Suprapubic skin (tissue), 4 donors: ENCODE measurements around the gene PTPRA. TPM values are rescaled to one million over a fixed set of nuclear protein-coding genes. Genes with fewer than 3 reads are reported as not detected.

Source experiments
- DNase-seq, 2 donors: peaks; one replicate each; pipeline ENCODE4 v3.0.0-alpha.2; 2019; ENCODE audit warnings: low spot score in 2 of 2
- H3K27ac ChIP-seq: fragments of 200-600 bp; sonication (generic); one replicate; pipeline ENCODE4 v1.5.1; 2019
- H3K27me3 ChIP-seq: fragments of 200-600 bp; sonication (generic); one replicate; pipeline ENCODE4 v1.5.1; 2019
- H3K36me3 ChIP-seq: fragments of 200-600 bp; sonication (generic); one replicate; pipeline ENCODE4 v1.5.1; 2019
- H3K4me1 ChIP-seq: fragments of 200-600 bp; sonication (generic); one replicate; pipeline ENCODE4 v1.5.1; 2019
- H3K4me3 ChIP-seq: fragments of 200-600 bp; sonication (generic); one replicate; pipeline ENCODE4 v1.5.1; 2019; ENCODE audit warnings: mild to moderate bottlenecking
- H3K9me3 ChIP-seq: fragments of 200-600 bp; sonication (generic); one replicate; pipeline ENCODE4 v1.5.1; 2019
- EP300 ChIP-seq: sonication (generic); formaldehyde crosslinking; IDR thresholded peaks from one replicate; pipeline ENCODE4 v1.6.1; 2017; ENCODE audit warnings: antibody characterized with exemption
- POLR2A ChIP-seq, 2 donors: fragments of 450-650 bp; IDR thresholded peaks; one replicate each; pipeline ENCODE4 v1.6.1; 2017; ENCODE audit warnings: antibody characterized with exemption in 2 of 2, mild to moderate bottlenecking in 2 of 2, moderate library complexity in 2 of 2
- POLR2AphosphoS5 ChIP-seq, 3 donors: sonication (generic); formaldehyde crosslinking; IDR thresholded peaks; one replicate each; pipeline ENCODE4 v1.6.1; 2017; ENCODE audit warnings: antibody characterized with exemption in 3 of 3
- WGBS: methylation state at CpG from one replicate; pipeline ENCODE4 v1.1.5; 2018; 5-methylcytosine and 5-hydroxymethylcytosine counted together
- total RNA-seq, 4 donors: library from RNA; depleted of rRNA; stranded (reverse); fragments of >200 nt; gene quantifications; one replicate each; pipeline ENCODE4 v1.1.0, GENCODE V29; 2016
- TF ChIP-seq, protein P1 (sequence below), 2 donors: fragments of 200-600 bp in 1 of 2; fragments of 450-650 bp in 1 of 2; sonication (generic) in 1 of 2; IDR thresholded peaks; one replicate each; pipeline ENCODE4 v1.5.1; 2016 to 2019; ENCODE audit warnings: antibody characterized with exemption in 2 of 2, mild to moderate bottlenecking in 1 of 2, moderate library complexity in 1 of 2

PTPRA gene
- total RNA-seq, 4 donors from 2014 or later, result 47.7 to 83.0 (median 73.4) TPM

DNA sequence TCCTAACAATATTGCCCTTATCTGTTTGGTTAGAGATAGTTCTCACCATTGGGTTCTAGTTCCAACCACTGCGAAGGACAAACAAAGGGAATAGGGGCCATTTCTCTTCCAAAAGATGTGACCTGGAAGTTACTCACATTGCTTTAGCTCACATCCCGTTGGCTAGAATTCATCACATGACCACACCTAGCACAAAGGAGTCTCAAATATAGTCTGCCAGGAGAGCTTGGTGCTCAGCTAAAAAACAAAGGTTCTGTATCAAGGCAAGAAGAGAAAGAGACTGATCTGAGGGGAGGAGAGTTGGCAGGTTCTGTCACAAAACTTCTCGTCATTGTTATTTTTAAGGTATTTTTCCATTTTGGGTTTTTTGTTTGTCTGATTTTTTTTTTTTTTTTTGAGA, 100.3 kb downstream of the PTPRA start:
- Histone ChIP-seq H3K4me1 (no peaks in the 10 kb centered on the region), H3K27ac (no peak overlapping the region), H3K9me3 (no peaks in the 10 kb centered on the region), H3K36me3 (peaks cover 16% of the 10 kb centered on the region), H3K4me3 (no peak overlapping the region), H3K27me3 (no peaks in the 10 kb centered on the region)
- DNase-seq, result no peak
- TF ChIP-seq, protein P1, sequence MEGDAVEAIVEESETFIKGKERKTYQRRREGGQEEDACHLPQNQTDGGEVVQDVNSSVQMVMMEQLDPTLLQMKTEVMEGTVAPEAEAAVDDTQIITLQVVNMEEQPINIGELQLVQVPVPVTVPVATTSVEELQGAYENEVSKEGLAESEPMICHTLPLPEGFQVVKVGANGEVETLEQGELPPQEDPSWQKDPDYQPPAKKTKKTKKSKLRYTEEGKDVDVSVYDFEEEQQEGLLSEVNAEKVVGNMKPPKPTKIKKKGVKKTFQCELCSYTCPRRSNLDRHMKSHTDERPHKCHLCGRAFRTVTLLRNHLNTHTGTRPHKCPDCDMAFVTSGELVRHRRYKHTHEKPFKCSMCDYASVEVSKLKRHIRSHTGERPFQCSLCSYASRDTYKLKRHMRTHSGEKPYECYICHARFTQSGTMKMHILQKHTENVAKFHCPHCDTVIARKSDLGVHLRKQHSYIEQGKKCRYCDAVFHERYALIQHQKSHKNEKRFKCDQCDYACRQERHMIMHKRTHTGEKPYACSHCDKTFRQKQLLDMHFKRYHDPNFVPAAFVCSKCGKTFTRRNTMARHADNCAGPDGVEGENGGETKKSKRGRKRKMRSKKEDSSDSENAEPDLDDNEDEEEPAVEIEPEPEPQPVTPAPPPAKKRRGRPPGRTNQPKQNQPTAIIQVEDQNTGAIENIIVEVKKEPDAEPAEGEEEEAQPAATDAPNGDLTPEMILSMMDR (IDR thresholded peaks at IDR 0.05), result no peak
- TF ChIP-seq EP300 (no peak), POLR2AphosphoS5 (IDR thresholded peaks at IDR 0.05) (no peak), POLR2A (IDR thresholded peaks at IDR 0.05) (no peak)
- WGBS, result 98% methylated on average over 3 of the region's 3 CpGs

DNA sequence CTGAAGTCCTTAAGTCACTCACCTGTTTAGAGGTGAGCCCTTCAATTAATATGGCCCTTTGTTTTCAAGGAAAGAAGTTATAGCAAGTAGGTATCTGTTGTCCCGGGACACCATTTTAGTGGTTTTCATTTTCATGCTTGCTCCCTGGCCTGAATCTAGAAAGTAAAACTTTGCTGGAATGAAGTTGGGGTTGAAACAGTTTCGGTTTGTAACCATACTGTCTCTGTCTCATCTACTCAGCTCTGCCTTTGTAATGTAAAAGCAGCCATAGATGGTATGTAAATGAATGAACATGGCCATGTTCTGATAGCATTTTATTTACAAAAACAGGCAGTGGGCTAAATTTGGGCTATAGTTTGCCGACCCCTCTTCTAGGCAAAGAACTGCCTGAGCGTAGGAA, 105.2 kb downstream of the PTPRA start:
- H3K27ac ChIP-seq, result no peak overlapping the region
- no peak overlapping the region for H3K4me3 ChIP-seq
- TF ChIP-seq POLR2AphosphoS5 (IDR thresholded peaks at IDR 0.05) (no peak), EP300 (no peak), POLR2A (IDR thresholded peaks at IDR 0.05) (no peak)
- TF ChIP-seq, protein P1 (IDR thresholded peaks at IDR 0.05), result no peak
- 84% methylated on average over 4 of the region's 4 CpGs for WGBS
- H3K36me3 ChIP-seq, result no peaks in the 10 kb centered on the region
- H3K4me1 ChIP-seq, result no peaks in the 10 kb centered on the region
- no peaks in the 10 kb centered on the region for H3K9me3 ChIP-seq
- DNase-seq, result no peak
- no peaks in the 10 kb centered on the region for H3K27me3 ChIP-seq

DNA sequence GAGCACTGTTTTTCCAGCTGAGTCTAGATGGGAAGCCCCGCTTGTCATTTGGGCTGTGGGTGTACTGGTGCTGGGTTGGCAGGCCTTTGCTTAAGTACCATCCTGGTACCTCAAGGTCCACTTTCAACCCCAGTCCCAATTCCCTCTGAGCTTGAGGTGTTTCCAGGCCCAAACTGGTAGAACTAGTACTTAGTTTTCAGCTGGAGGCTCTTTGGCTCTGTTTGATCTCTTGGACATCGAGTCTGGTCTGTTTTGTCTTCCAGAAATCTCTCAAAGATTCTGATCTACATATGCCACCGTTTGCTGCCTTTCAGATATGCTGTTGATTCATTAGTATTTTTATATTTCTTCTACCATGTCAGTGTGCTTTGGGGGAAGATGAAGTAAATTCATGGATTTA, 108.4 kb downstream of the PTPRA start:
- Histone ChIP-seq H3K4me3 (no peak overlapping the region), H3K27me3 (no peaks in the 10 kb centered on the region), H3K9me3 (no peaks in the 10 kb centered on the region), H3K27ac (no peak overlapping the region), H3K4me1 (peaks cover 9% of the 10 kb centered on the region), H3K36me3 (no peaks in the 10 kb centered on the region)
- TF ChIP-seq, protein P1 (IDR thresholded peaks at IDR 0.05), result no peak
- TF ChIP-seq POLR2AphosphoS5 (IDR thresholded peaks at IDR 0.05), result no peak
- 63% methylated on average over 3 of the region's 3 CpGs for WGBS
- no peak for DNase-seq

DNA sequence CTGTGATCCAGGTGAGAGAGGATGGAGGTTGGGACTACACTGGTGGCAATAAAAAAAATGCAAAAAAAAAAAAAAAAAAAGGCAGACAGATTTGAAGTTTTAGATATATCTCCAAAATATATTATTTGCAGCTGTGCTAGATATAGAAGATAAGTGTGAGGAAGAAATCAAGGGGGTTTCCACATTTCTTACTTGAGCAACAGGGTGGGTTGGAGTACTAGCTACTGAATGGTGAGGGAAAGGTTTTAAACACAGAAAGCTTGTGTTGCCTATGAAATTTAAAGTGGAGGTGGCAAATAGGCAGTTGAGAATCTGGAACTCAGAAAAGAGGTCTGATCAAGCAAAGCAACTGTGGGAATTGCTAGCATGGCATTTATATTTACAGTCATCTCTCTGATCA, 110.2 kb downstream of the PTPRA start:
- no peaks in the 10 kb centered on the region for H3K9me3 ChIP-seq
- no peak overlapping the region for H3K27ac ChIP-seq
- no peak for DNase-seq
- H3K27me3 ChIP-seq, result no peaks in the 10 kb centered on the region
- H3K4me1 ChIP-seq, result peaks cover 9% of the 10 kb centered on the region
- TF ChIP-seq, protein P1 (IDR thresholded peaks at IDR 0.05), result no peak
- TF ChIP-seq POLR2A (IDR thresholded peaks at IDR 0.05) (no peak), POLR2AphosphoS5 (IDR thresholded peaks at IDR 0.05) (no peak), EP300 (no peak)
- peaks cover 15% of the 10 kb centered on the region for H3K36me3 ChIP-seq
- H3K4me3 ChIP-seq, result no peak overlapping the region

DNA sequence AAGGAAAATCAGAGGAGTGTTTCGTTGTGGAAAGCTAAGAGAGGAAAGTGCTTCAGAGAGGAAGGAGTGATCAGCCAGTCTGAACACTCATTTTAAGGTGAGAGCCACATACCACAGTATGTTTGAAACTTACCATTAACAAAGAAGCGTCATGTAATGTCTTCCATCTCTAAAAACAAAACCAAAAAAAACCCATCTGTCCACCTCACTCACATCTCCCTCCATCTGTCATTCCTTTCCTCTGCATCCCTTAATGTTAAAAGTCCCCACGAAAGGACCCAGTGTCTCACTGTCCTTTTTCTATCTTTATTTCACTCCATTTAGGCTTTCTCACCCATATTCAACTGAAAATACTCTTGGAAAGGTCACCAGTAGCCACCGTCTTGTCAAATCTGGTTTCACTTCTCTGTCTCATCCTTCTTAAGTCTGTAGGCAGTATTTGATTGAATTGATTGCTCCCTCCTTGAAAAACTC, 110.8 kb downstream of the PTPRA start:
- DNase-seq, result no peak
- no peaks in the 10 kb centered on the region for H3K9me3 ChIP-seq
- TF ChIP-seq EP300 (no peak), POLR2A (IDR thresholded peaks at IDR 0.05) (no peak), POLR2AphosphoS5 (IDR thresholded peaks at IDR 0.05) (no peak)
- TF ChIP-seq, protein P1 (IDR thresholded peaks at IDR 0.05), result no peak
- 79% methylated on average over 4 of the region's 4 CpGs for WGBS
- no peak overlapping the region for H3K4me3 ChIP-seq
- H3K4me1 ChIP-seq, result peaks cover 9% of the 10 kb centered on the region
- H3K27ac ChIP-seq, result no peak overlapping the region
- H3K27me3 ChIP-seq, result no peaks in the 10 kb centered on the region
- peaks cover 20% of the 10 kb centered on the region for H3K36me3 ChIP-seq
